ENCODE results near the gene LRRC72.

LRRC72 gene

DNA sequence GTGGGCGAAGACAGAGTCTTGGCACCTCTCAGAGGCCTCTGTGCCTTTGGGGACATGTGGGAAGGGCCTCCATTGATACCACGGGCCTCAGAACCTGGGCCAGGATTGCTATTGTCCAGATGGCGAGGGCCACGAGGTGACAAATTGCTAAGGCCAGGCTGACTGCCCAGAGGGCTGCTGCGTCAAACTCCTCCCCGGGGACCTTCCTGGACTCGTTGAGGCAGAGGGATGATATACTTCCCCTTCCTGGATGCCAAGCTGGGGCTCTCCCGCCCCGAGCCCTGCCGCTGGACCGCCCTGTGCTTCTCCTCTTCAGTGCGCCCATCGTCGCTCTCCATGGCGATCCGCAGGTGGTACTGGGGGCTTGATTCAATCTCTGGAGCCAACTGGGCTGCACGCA lies 58.9 kb downstream of the LRRC72 start:
- TF ChIP-seq, protein P1, sequence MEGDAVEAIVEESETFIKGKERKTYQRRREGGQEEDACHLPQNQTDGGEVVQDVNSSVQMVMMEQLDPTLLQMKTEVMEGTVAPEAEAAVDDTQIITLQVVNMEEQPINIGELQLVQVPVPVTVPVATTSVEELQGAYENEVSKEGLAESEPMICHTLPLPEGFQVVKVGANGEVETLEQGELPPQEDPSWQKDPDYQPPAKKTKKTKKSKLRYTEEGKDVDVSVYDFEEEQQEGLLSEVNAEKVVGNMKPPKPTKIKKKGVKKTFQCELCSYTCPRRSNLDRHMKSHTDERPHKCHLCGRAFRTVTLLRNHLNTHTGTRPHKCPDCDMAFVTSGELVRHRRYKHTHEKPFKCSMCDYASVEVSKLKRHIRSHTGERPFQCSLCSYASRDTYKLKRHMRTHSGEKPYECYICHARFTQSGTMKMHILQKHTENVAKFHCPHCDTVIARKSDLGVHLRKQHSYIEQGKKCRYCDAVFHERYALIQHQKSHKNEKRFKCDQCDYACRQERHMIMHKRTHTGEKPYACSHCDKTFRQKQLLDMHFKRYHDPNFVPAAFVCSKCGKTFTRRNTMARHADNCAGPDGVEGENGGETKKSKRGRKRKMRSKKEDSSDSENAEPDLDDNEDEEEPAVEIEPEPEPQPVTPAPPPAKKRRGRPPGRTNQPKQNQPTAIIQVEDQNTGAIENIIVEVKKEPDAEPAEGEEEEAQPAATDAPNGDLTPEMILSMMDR (IDR thresholded peaks at IDR 0.05; ENCODE audit: extremely low read depth, insufficient read depth, missing control alignments): no peak
- no peak for DNase-seq (ENCODE audit: low spot score)
- in situ Hi-C loops (cut with MboI; ENCODE audit: low pct_unique_long_range_greater_than_20kb, low sequenced_read_pairs, unreplicated experiment): no loop called here

DNA sequence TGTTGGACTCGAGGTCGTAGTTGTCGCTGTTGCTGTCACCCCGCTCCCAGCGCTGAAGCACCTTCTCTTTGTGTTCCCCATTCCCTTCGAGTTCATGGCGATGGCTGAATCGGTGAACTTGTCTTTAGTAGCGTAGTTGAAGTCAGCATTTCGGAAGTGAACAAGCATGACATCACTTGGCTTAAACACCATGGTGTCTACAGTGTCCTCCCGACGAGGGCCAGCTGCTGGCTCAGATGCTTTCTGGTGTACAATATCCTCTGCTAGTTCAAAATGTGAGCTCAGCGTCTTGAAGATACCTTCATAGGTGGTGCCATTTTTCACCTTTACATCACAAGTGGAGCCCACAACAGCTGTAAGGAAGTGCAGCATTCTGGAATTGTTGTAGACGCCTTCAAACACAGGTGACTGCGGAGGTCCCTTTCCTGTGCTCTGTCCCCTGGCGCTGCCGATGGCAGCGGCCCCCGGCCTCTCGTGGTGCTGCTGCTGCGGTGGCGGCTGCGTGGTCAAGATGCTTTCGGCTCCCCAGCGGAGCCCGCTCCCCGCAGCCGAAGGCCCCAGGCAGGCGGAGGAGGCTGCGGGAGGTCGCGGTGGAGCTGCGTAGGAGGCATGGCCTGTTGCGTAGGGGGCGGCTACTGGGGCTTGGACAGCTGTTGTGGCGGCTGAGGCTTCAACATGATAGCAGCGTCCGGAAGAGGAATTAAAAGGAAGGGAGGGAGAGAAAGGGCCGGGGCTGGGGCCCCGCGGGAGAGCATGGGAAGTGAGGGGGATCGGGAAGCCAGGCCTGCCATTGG lies 59.7 kb downstream of the LRRC72 start:
- no peak for DNase-seq (ENCODE audit: low spot score)
- TF ChIP-seq, protein P1 (IDR thresholded peaks at IDR 0.05; ENCODE audit: extremely low read depth, insufficient read depth, missing control alignments): no peak
- in situ Hi-C loops (cut with MboI; ENCODE audit: low pct_unique_long_range_greater_than_20kb, low sequenced_read_pairs, unreplicated experiment): no loop called here

- TF ChIP-seq, protein P1 (IDR thresholded peaks at IDR 0.05; ENCODE audit: extremely low read depth, insufficient read depth, missing control alignments): no peak
- no peak for DNase-seq (ENCODE audit: low spot score)
- in situ Hi-C loops (cut with MboI; ENCODE audit: low pct_unique_long_range_greater_than_20kb, low sequenced_read_pairs, unreplicated experiment): no loop called here
Measured at GRCh38 chr7:16587129-16587528, 60.5 kb downstream of the LRRC72 start.

- DNase-seq (ENCODE audit: low spot score): no peak
- TF ChIP-seq, protein P1 (IDR thresholded peaks at IDR 0.05; ENCODE audit: extremely low read depth, insufficient read depth, missing control alignments): no peak
- in situ Hi-C loops (cut with MboI; ENCODE audit: low pct_unique_long_range_greater_than_20kb, low sequenced_read_pairs, unreplicated experiment): no loop called here
Measured at GRCh38 chr7:16587790-16588189, 61.2 kb downstream of the LRRC72 start.

DNA sequence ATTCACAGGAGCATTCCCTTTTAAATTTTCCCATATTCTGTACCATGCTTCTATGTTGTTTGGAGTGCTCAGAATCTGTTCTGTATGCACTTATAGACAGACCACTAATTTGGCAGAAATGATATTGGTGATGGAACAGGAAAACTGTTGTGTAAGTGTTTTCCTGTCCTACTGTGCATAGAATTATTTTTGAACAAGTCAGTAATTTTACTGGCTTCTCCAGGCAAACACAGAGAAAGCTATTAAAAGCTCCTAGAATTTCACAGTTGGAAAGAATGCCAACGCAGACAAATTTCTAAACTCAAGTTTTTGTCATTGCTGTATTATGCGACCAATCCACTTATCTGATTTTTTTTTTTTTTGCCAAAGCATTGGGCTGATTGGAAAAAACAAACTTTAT lies 63.3 kb downstream of the LRRC72 start:
- in situ Hi-C loops (cut with MboI; ENCODE audit: low pct_unique_long_range_greater_than_20kb, low sequenced_read_pairs, unreplicated experiment): no loop called here
- TF ChIP-seq, protein P1 (IDR thresholded peaks at IDR 0.05; ENCODE audit: extremely low read depth, insufficient read depth, missing control alignments): no peak
- DNase-seq (ENCODE audit: low spot score): no peak

- in situ Hi-C loops (cut with MboI; ENCODE audit: low pct_unique_long_range_greater_than_20kb, low sequenced_read_pairs, unreplicated experiment): no loop called here
- DNase-seq (ENCODE audit: low spot score): no peak
- TF ChIP-seq, protein P1 (IDR thresholded peaks at IDR 0.05; ENCODE audit: extremely low read depth, insufficient read depth, missing control alignments): no peak
Measured at GRCh38 chr7:16590424-16590823, 63.8 kb downstream of the LRRC72 start.
